ACC112 (cell line): ENCODE data around the gene TVP23C.

ENCODE experiments used
- H2AFZ ChIP-seq: fragments of 200-600 bp; sonication (generic); one replicate; pipeline ENCODE4 v1.6.0; 2017; ENCODE audit warnings: antibody characterized with exemption, low read length; ENCODE audit not compliant: unreplicated experiment
- H3K27ac ChIP-seq: fragments of 200-600 bp; sonication (generic); 2 replicates; pipeline ENCODE4 v1.5.1; 2014; ENCODE audit warnings: low read depth, mild to moderate bottlenecking, antibody characterized with exemption, low read length, moderate library complexity
- H3K27me3 ChIP-seq: fragments of 200-600 bp; sonication (generic); 2 replicates; pipeline ENCODE4 v1.6.1; 2014; ENCODE audit warnings: mild to moderate bottlenecking, antibody characterized with exemption, low read length, moderate library complexity, mixed read lengths; ENCODE audit not compliant: insufficient read depth
- H3K36me3 ChIP-seq: fragments of 200-600 bp; sonication (generic); 2 replicates; pipeline ENCODE4 v1.6.1; 2016; ENCODE audit warnings: mild to moderate bottlenecking, antibody characterized with exemption, low read length, moderate library complexity, mixed read lengths; ENCODE audit not compliant: insufficient read depth
- H3K4me1 ChIP-seq: fragments of 200-600 bp; sonication (generic); one replicate; pipeline ENCODE4 v1.6.1; 2016; ENCODE audit warnings: low read length, mixed read lengths; ENCODE audit not compliant: insufficient read depth, unreplicated experiment, control insufficient read depth
- H3K4me3 ChIP-seq: fragments of 200-600 bp; sonication (generic); 2 replicates; pipeline ENCODE4 v1.5.1; 2014; ENCODE audit warnings: mild to moderate bottlenecking, low read depth, low read length
- H3K79me2 ChIP-seq: fragments of 200-600 bp; sonication (generic); one replicate; pipeline ENCODE4 v1.6.0; 2016; ENCODE audit warnings: low read length; ENCODE audit not compliant: control insufficient read depth, unreplicated experiment, insufficient read depth

The TVP23C gene

DNA sequence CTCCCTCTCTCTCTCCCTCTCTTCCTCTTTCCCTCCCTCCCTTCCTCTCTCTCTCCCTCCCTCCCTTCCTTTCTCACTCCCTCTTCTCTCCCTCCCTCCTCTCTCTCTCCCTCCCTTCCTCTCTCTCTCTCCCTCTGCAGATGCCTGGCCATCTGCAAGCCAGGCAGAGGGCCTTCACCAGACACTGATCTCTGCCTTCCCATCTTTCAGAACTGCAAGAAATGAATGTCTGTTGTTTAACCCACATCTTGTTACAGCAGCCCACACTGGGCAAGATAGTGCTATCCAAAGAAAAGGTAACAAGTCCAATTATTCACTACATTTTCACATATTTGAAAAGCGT lies 69.6 kb downstream of the TVP23C start:
- Histone ChIP-seq H2AFZ (no peak overlapping the region), H3K79me2 (no peaks in the 10 kb centered on the region), H3K4me3 (no peak overlapping the region), H3K27me3 (no peaks in the 10 kb centered on the region), H3K4me1 (peaks cover 15% of the 10 kb centered on the region), H3K27ac (no peak overlapping the region), H3K36me3 (peaks cover 8% of the 10 kb centered on the region; the same call in 1 of the 2 replicates)

GRCh38 chr17:15492791-15493692 lies 70.2 kb downstream of the TVP23C start:
- no peak overlapping the region for H3K4me3 ChIP-seq
- peaks cover 15% of the 10 kb centered on the region for H3K4me1 ChIP-seq
- H3K27ac ChIP-seq = no peak overlapping the region
- H3K27me3 ChIP-seq = no peaks in the 10 kb centered on the region
- no peak overlapping the region for H2AFZ ChIP-seq
- H3K79me2 ChIP-seq = no peaks in the 10 kb centered on the region
- H3K36me3 ChIP-seq = peaks cover 8% of the 10 kb centered on the region; the same call in 1 of the 2 replicates

GRCh38 chr17:15492186-15492585 lies 71.1 kb downstream of the TVP23C start:
- no peak overlapping the region for H3K4me3 ChIP-seq
- H3K27me3 ChIP-seq = no peaks in the 10 kb centered on the region
- H3K79me2 ChIP-seq = no peaks in the 10 kb centered on the region
- no peak overlapping the region for H2AFZ ChIP-seq
- no peak overlapping the region for H3K27ac ChIP-seq
- peaks cover 12% of the 10 kb centered on the region; the same call in 1 of the 2 replicates for H3K36me3 ChIP-seq
- H3K4me1 ChIP-seq = peaks cover 15% of the 10 kb centered on the region

DNA sequence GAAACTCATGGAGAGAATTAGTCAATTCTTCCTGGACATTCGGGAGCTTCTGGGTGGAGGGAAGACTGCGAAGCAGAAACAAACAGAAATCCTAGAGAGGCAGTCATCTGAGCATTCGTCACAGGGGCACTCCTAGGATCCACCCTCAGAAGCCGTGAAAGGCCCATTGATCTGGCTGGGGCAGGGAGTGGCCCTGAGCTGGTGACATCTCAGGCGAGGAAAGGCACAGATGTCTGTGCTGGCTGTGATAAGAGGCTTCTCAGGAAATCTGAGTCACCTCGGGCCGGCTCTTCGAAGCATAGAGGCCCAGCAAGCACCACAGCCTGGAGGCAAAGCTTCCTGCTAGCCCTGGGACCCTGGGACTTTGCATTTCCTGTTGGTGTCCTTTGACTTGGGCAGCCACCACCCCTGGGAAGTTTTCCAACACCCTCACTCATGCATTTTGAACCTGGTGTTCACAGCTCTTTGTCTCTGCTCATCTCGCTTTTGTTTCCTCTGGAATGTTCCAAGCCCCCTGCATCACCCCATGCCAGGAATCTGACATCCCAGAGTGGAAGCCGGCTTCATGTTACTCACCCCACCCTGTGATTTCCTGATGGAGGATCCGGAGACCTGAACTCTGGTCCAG lies 72.5 kb downstream of the TVP23C start:
- Histone ChIP-seq H3K27ac (peak overlapping the region; percentile 84), H3K36me3 (0 out of 2 replicates have a peak, but pooled peaks cover 5% of the 10 kb centered on the region), H2AFZ (peak overlapping the region; percentile 29), H3K4me3 (no peak overlapping the region; the same call in 1 of the 2 replicates), H3K79me2 (no peaks in the 10 kb centered on the region), H3K27me3 (no peaks in the 10 kb centered on the region), H3K4me1 (peaks cover 15% of the 10 kb centered on the region)

DNA sequence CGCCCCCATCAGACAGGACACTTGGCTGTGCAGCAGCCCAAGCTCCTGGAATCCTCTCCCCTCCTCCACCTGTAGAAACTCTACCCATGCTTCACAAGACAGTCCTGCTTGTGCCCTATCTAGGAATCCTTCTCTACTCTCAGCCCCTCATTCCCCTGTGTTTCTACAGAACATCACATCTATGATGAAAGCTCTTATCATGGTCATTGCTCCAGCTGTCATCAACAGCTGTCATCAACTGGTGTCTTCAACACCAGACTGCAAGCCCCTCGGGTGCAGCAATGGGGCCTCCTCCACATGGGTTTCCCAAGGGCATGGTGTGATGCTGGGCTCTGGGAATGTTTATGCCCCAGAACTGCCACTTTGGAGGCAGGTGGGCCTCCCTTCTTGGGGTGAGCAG lies 74.7 kb downstream of the TVP23C start:
- Histone ChIP-seq H3K4me1 (peaks cover 15% of the 10 kb centered on the region), H2AFZ (no peak overlapping the region), H3K4me3 (no peak overlapping the region), H3K79me2 (no peaks in the 10 kb centered on the region), H3K27me3 (no peaks in the 10 kb centered on the region), H3K36me3 (0 out of 2 replicates have a peak, but pooled peaks cover 5% of the 10 kb centered on the region), H3K27ac (no peak overlapping the region)

GRCh38 chr17:15485045-15485444 lies 78.2 kb downstream of the TVP23C start:
- Histone ChIP-seq H3K36me3 (0 out of 2 replicates have a peak, but pooled peaks cover 5% of the 10 kb centered on the region), H2AFZ (no peak overlapping the region), H3K4me3 (no peak overlapping the region), H3K27me3 (no peaks in the 10 kb centered on the region), H3K79me2 (no peaks in the 10 kb centered on the region), H3K4me1 (peaks cover 3% of the 10 kb centered on the region), H3K27ac (no peak overlapping the region)

DNA sequence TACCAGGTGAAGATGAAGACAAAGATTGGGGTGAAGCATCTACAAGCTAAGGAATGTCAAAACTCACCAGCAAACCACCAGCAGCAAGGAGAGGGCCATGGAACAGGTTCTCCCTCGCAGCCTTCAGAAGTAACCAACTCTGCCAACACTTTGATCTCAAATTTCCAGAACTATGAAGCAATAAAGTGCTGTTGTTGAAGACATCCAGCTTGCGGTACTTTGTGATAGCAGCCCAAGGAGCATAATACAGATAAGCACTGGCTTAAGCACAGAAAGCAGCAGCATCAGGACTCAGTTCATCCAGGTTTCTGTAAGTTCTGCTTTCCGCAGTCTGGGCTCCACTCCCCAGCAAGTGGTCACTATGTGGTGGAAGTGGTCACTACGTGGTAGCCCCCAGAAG lies 79.9 kb downstream of the TVP23C start:
- Histone ChIP-seq H3K36me3 (0 out of 2 replicates have a peak, but pooled peaks cover 5% of the 10 kb centered on the region), H3K4me1 (peaks cover 13% of the 10 kb centered on the region), H3K4me3 (no peak overlapping the region), H3K27me3 (no peaks in the 10 kb centered on the region), H2AFZ (no peak overlapping the region), H3K79me2 (no peaks in the 10 kb centered on the region), H3K27ac (no peak overlapping the region)

DNA sequence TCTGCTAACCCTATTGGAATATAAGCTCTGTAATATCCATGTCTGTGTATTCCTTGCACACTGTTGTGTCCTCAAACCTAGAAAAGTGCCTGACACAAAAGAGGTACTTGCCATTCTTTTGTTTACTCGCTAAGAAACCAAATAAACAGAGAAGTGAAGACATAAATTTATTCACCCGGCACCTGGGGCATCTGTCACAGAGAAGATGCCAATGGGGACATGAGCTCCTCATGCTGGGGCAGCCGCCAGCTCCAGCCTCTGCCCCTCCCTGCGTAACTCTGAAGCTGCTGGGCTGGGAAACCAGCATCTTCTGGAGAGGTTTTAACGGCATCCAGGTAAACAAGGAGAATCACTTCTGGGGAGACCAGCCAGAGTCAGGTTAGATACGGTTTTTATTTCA lies 80.8 kb downstream of the TVP23C start:
- Histone ChIP-seq H3K36me3 (0 out of 2 replicates have a peak, but pooled peaks cover 2% of the 10 kb centered on the region), H3K4me3 (no peak overlapping the region), H3K79me2 (no peaks in the 10 kb centered on the region), H3K27ac (no peak overlapping the region), H2AFZ (no peak overlapping the region), H3K4me1 (peaks cover 13% of the 10 kb centered on the region), H3K27me3 (no peaks in the 10 kb centered on the region)

DNA sequence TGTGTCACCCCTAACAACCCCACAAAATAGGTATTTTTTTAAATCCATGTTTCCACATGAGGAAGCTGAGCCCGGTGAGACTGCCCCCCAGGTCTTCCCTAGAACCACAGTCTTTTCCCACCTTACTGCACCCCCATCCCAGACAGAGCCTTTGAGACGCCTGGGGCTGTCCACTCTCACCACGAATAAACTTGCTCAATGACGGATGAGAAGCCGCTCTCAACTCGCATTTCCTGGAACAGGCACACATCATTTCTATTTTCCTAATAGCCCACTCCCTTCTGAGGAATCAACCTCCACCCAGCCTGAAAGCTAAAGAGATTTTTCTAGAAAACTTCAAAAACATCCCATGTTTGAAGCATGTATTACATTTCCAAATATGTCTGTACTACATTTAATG lies 81.8 kb downstream of the TVP23C start:
- Histone ChIP-seq H3K4me3 (no peak overlapping the region), H2AFZ (no peak overlapping the region), H3K27me3 (no peaks in the 10 kb centered on the region), H3K79me2 (no peaks in the 10 kb centered on the region), H3K4me1 (peaks cover 13% of the 10 kb centered on the region), H3K27ac (no peak overlapping the region), H3K36me3 (no peaks in the 10 kb centered on the region)

- H3K4me1 ChIP-seq = peaks cover 23% of the 10 kb centered on the region
- H3K27me3 ChIP-seq = no peaks in the 10 kb centered on the region
- no peak overlapping the region for H2AFZ ChIP-seq
- no peaks in the 10 kb centered on the region for H3K79me2 ChIP-seq
- no peak overlapping the region for H3K27ac ChIP-seq
- no peaks in the 10 kb centered on the region for H3K36me3 ChIP-seq
- no peak overlapping the region for H3K4me3 ChIP-seq
Measured at GRCh38 chr17:15480204-15480603, 83.1 kb downstream of the TVP23C start.

DNA sequence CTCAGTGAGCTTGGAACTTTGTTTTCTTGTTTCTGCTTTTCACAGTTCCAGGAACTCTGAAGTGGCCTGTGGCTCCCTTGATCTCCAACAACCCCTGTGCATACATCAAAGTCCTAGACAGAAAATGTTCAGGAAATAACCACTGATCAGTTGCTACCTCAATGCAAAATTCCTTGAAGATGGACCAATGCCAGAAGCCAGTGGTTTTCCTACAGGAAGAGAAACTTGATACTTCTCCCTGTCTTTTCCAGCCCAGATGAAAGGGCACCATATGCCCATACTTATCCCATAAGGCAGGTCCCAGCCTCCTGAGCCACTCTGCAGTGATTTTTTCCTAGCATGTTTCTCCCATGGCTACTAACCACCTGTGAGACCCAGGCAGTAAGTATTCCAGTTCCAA lies 83.6 kb downstream of the TVP23C start:
- no peak overlapping the region for H3K27ac ChIP-seq
- H3K4me3 ChIP-seq = no peak overlapping the region

More for the DNA sequence above, 83.6 kb downstream of the TVP23C start:
- H3K79me2 ChIP-seq = no peaks in the 10 kb centered on the region
- H3K36me3 ChIP-seq = no peaks in the 10 kb centered on the region
- H3K27me3 ChIP-seq = no peaks in the 10 kb centered on the region
- H2AFZ ChIP-seq = no peak overlapping the region
- peaks cover 24% of the 10 kb centered on the region for H3K4me1 ChIP-seq
